Measurements from ENCODE around the gene TRIM33. TPM values are rescaled to one million over a fixed set of nuclear protein-coding genes. Genes with fewer than 3 reads are reported as not detected.

The TRIM33 gene
- total and polyA plus RNA-seq, 2 donors (not counting 1 experiment from before 2014, with no cell fraction given): 13.7 to 61.0 TPM

- Histone ChIP-seq H3K27ac (ENCODE audit: low read length in 2 of 2) (peak overlapping the region in 1 of 2 donors; percentile 39), H3K79me2 (ENCODE audit: control insufficient read depth, insufficient read depth, low read length) (peaks cover 100% of the 10 kb centered on the region), H3K9me3 (ENCODE audit: control extremely low read depth in 1 of 3, control insufficient read depth in 2 of 3, insufficient read depth in 1 of 3, low read length in 2 of 3) (peaks cover 0 to 1% (median 0%) of the 10 kb centered on the region in 3 donors), H3K4me3 (ENCODE audit: control extremely low read depth in 1 of 5, extremely low read depth in 1 of 5, insufficient read depth in 1 of 5, low read depth in 2 of 5, low read length in 4 of 5) (no peak overlapping the region), H3K4me2 (replicated peaks; ENCODE audit: low read depth, low read length, poor library complexity, severe bottlenecking) (no peak overlapping the region), H3K9ac (ENCODE audit: low read length) (no peak overlapping the region), H3K36me3 (replicated peaks in 1 of 2; ENCODE audit: control extremely low read depth in 1 of 2, control insufficient read depth in 1 of 2, extremely low read depth in 1 of 2, insufficient read depth in 2 of 2, low read length in 1 of 2) (no peaks in the 10 kb centered on the region), H3K27me3 (replicated peaks in 1 of 4; ENCODE audit: control extremely low read depth in 1 of 4, control insufficient read depth in 3 of 4, insufficient read depth in 4 of 4, low read length in 3 of 4) (no peaks in the 10 kb centered on the region), H2AFZ (ENCODE audit: insufficient read depth, low read depth, low read length, poor library complexity, severe bottlenecking) (no peak overlapping the region), H4K20me1 (ENCODE audit: control insufficient read depth, insufficient read depth, low read length, poor library complexity, severe bottlenecking) (peaks cover 77% of the 10 kb centered on the region), H3K4me1 (ENCODE audit: control insufficient read depth in 2 of 2, insufficient read depth in 2 of 2, low read length in 2 of 2) (peaks cover 0 to 16% of the 10 kb centered on the region in 2 donors)
- no peak overlapping the region for H3K27ac Mint-ChIP-seq
- ChIA-PET POLR2A (no interaction called here), CTCF (no interaction called here)
- no peak overlapping the region for H3K4me3 Mint-ChIP-seq
- H3K9me3 Mint-ChIP-seq (ENCODE audit: insufficient read depth): no peaks in the 10 kb centered on the region
- TF ChIP-seq EZH2 (IDR thresholded peaks at IDR 0.05; ENCODE audit: borderline replicate concordance, insufficient read depth, low read depth, low read length, poor library complexity, severe bottlenecking): no peak
- TF ChIP-seq CTCF (IDR thresholded peaks at IDR 0.05): no peak
- ATAC-seq (ENCODE audit: low read depth) (no peak), DNase-seq (no peak)
- H3K27me3 Mint-ChIP-seq: no peaks in the 10 kb centered on the region
- peaks cover 31% of the 10 kb centered on the region for H3K4me1 Mint-ChIP-seq
- intact Hi-C loops (cut with micrococcal nuclease): no loop called here
These were observed 11.5 kb downstream of the TRIM33 start for GRCh38 chr1:114499478-114499877.

DNA sequence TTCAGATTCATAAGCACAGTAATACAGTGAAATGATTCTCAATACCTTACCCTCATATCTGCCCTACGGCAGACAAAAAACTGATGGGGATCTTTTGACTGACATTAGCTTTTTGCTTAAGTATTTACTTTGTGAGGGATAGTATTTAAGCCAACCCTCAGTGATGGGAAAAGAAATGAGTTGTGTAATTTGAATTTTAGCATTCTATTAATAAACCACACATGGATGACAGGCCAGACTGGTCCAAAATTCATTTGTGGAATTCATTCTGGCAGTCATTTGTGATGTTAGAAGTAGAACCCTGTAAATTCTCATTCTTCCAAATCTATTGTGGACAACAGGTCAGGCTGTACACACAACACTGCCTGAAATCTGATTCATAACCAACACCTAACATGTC is 14.9 kb downstream of the TRIM33 start:
- H3K79me2 ChIP-seq (ENCODE audit: control insufficient read depth, insufficient read depth, low read length): peaks cover 99% of the 10 kb centered on the region
- CTCF ChIA-PET: no interaction called here
- no peak overlapping the region for H2AFZ ChIP-seq (ENCODE audit: insufficient read depth, low read depth, low read length, poor library complexity, severe bottlenecking)
- no peak overlapping the region for H3K9ac ChIP-seq (ENCODE audit: low read length)
- no peak for ATAC-seq (ENCODE audit: low read depth)
- peaks cover 8% of the 10 kb centered on the region for H3K9me3 Mint-ChIP-seq (ENCODE audit: insufficient read depth)
- H3K27ac ChIP-seq (ENCODE audit: low read length in 2 of 2): no peak overlapping the region
- POLR2A ChIA-PET: no interaction called here
- no peak for DNase-seq
- H3K4me1 ChIP-seq (ENCODE audit: control insufficient read depth in 2 of 2, insufficient read depth in 2 of 2, low read length in 2 of 2): peaks cover 0 to 16% of the 10 kb centered on the region in 2 donors
- no peaks in the 10 kb centered on the region for H3K27me3 ChIP-seq (replicated peaks in 1 of 4; ENCODE audit: control extremely low read depth in 1 of 4, control insufficient read depth in 3 of 4, insufficient read depth in 4 of 4, low read length in 3 of 4)
- peaks cover 0 to 3% of the 10 kb centered on the region in 2 experiments for H3K36me3 ChIP-seq (replicated peaks in 1 of 2; ENCODE audit: control extremely low read depth in 1 of 2, control insufficient read depth in 1 of 2, extremely low read depth in 1 of 2, insufficient read depth in 2 of 2, low read length in 1 of 2)
- H3K4me2 ChIP-seq (replicated peaks; ENCODE audit: low read depth, low read length, poor library complexity, severe bottlenecking): no peak overlapping the region
- no CpG with 5 or more reads among the region's 1 CpG for WGBS (ENCODE audit: insufficient coverage)
- no peak for TF ChIP-seq CTCF (IDR thresholded peaks at IDR 0.05)
- TF ChIP-seq EZH2 (IDR thresholded peaks at IDR 0.05; ENCODE audit: borderline replicate concordance, insufficient read depth, low read depth, low read length, poor library complexity, severe bottlenecking): no peak
- peaks cover 64% of the 10 kb centered on the region for H4K20me1 ChIP-seq (ENCODE audit: control insufficient read depth, insufficient read depth, low read length, poor library complexity, severe bottlenecking)
- H3K27ac Mint-ChIP-seq: no peak overlapping the region
- intact Hi-C loops (cut with micrococcal nuclease): no loop called here
- H3K9me3 ChIP-seq (ENCODE audit: control extremely low read depth in 1 of 3, control insufficient read depth in 2 of 3, insufficient read depth in 1 of 3, low read length in 2 of 3): peaks cover 0 to 7% (median 3%) of the 10 kb centered on the region in 3 donors
- H3K27me3 Mint-ChIP-seq: no peaks in the 10 kb centered on the region
- peaks cover 39% of the 10 kb centered on the region for H3K4me1 Mint-ChIP-seq
- no peak overlapping the region for H3K4me3 ChIP-seq (ENCODE audit: control extremely low read depth in 1 of 5, extremely low read depth in 1 of 5, insufficient read depth in 1 of 5, low read depth in 2 of 5, low read length in 4 of 5)
- H3K4me3 Mint-ChIP-seq: no peak overlapping the region

Data from B cell (primary cell).